ENCODE data around the gene C3orf18.

The C3orf18 gene

GRCh38 chr3:50603261-50604109, 35.9 kb upstream of the C3orf18 start:
- DNase-seq (ENCODE audit: low read depth) = no peak

GRCh38 chr3:50602595-50603191, 35.1 kb upstream of the C3orf18 start:
- no peak for DNase-seq (ENCODE audit: low read depth)

GRCh38 chr3:50600841-50601591, 33.5 kb upstream of the C3orf18 start:
- peak; percentile 77 for DNase-seq (ENCODE audit: low read depth)

DNA sequence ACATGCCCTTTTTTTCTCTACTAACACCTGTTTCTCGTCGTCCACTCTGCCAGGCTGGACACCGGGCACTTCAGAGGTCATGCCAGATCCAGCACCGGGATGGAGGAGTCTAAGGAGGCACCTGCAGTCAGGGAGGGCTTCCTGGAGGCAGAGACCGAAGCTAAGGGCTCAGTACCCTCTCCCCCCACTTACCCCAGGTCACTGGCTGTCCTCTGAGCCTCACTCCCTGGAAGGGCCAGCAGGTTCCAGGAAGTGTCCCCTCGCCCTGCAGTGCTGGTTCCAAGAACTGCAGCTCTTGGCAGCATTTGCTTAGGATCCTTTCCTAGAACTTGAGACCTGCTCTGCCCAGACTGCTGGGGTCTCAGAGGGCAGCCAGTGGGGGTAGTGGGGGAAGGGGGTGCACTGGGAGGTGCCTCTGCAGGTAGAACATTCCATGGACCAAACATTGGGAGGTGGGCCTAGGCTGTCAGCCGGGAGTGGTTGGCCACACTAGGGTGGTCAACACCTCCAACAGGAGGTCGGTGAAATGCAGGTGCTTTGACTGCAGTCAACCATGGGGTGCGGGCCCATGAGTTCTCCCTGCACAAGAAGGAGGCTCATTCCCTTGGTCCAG, 32.7 kb upstream of the C3orf18 start:
- no peak for DNase-seq (ENCODE audit: low read depth)

DNA sequence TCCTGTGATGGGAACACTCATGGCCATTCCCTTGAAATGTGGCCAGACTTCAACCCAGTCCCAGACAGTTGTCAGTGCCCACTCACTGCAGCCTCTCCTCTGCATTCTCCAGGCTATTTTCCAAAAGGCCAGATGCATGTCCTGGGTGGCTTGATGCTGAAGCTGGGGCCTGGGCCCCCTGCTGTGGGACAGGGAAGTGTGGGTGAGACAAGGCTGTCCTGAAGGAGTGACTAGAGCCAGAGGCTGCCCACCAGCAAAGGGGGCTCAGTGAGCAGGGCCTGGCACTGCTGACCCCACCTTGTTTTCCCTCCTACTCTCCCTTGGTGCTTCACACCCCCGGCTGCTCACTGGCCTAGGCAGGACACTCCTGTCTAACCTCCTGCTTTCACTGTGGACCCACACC, 32.2 kb upstream of the C3orf18 start:
- no peak for DNase-seq (ENCODE audit: low read depth)

DNA sequence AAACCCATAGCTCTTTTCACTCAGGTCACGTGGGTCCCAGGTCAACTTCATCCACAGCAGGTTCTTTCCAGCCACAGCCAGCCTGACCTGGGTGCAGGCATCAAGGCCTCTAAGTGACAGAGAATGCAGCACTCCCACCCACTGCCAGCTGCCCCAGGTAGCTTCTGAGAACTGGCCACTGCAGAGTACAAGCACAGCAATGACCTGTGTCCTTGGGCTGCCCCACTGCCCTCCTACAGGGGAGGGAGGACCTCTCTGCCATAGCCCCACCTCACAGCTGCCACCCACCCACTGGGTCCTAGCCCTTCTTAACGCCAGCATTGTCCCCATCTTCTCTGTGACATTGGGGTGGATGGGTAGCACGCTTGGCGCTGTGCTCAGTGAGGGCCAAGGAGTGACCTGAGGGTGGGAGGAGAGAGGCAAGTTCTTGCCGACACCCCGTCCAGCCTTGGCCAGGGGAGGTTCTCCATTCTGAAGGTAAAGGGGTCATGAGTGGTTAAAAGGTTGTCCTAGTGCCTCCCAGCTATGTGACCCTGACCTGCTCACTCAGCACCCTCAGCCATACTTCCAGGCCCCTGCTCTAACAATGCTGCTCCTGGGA, 31.7 kb upstream of the C3orf18 start:
- no peak for DNase-seq (ENCODE audit: low read depth)

- DNase-seq (ENCODE audit: low read depth) = no peak
These were observed 26.8 kb upstream of the C3orf18 start for GRCh38 chr3:50594253-50594785.

DNA sequence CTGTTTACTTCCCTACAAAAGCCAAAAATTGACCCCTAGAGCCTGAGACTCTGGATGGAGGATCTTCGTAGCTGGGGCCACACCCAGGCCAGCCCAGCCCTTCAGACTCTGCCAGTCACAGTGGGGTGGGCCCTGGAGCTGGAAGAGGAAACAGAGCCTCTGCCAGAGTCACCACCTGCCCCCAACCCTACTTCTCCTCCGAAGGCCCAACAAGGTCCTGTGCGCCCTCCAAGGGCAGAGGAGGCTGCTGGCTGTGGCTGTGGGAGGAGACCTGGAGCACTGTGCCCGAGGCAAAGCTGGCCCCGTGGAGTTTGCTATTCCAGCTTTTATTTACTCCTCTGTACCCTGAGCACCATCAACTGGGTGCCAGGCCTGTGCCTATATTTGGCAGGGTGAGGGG, 25.0 kb upstream of the C3orf18 start:
- no peak for DNase-seq (ENCODE audit: low read depth)

- DNase-seq (ENCODE audit: low read depth) = no peak
These were observed 23.7 kb upstream of the C3orf18 start for GRCh38 chr3:50591196-50591741.

GRCh38 chr3:50588759-50589433, 21.3 kb upstream of the C3orf18 start:
- DNase-seq (ENCODE audit: low read depth) = no peak

GRCh38 chr3:50587806-50588758, 20.5 kb upstream of the C3orf18 start:
- no peak for DNase-seq (ENCODE audit: low read depth)

GRCh38 chr3:50587373-50587772, 19.8 kb upstream of the C3orf18 start:
- DNase-seq (ENCODE audit: low read depth) = no peak

- DNase-seq (ENCODE audit: low read depth) = no peak
These were observed 19.2 kb upstream of the C3orf18 start for GRCh38 chr3:50586763-50587070.

GRCh38 chr3:50585919-50586762, 18.6 kb upstream of the C3orf18 start:
- no peak for DNase-seq (ENCODE audit: low read depth)

GRCh38 chr3:50584391-50584790, 16.8 kb upstream of the C3orf18 start:
- no peak for DNase-seq (ENCODE audit: low read depth)

- no peak for DNase-seq (ENCODE audit: low read depth)
These were observed 16.4 kb upstream of the C3orf18 start for GRCh38 chr3:50583897-50584296.

DNA sequence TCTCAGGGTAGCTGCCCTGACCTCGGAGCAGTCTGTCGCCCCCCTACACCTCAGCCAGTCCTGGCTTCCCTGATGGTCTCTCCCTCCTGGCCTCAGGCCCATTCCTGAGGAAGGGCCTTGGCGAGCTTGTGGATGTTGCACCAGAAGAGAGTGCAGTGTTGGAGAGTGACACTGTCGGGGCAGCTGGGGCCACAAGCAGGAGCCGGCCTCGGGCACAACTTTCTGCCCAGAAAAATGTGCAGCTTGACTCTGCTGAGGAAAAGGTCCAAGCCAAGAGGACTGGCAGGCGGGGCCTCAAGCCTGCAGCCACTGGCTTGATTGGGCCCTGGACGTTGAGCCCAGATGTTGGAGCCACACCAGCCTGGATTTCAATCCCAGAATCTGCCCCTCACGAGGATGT, 14.5 kb upstream of the C3orf18 start:
- no peak for DNase-seq (ENCODE audit: low read depth)

DNA sequence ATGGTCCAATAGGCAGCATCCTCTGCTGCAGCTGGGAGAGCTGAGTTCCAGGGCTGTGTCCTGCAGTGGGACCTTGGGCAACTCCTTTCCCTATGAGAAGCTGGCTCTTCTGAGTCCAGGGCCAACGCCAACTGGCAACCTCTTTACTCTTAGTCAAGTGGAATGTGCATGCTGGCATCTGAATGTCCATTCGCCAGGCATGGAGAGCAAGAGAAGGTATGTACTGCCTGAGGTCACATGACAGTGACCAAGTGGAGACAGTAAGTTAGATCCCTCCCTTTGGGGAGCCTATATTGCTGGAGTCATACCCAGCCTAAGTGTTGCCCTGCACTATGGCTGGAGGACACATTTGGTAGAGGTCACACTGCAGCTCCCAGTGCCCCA, 13.9 kb upstream of the C3orf18 start:
- no peak for DNase-seq (ENCODE audit: low read depth)
